GM12875 (cell line): ENCODE data around the gene ST14.

ENCODE experiments used
- H3K4me3 ChIP-seq: one replicate; pipeline ENCODE4 v1.5.1; 2011; ENCODE audit warnings: low read depth, low read length, control low read depth
- CTCF ChIP-seq: IDR thresholded peaks from 2 replicates; pipeline ENCODE4 v1.5.1; 2011; ENCODE audit warnings: low read depth, mild to moderate bottlenecking, control low read depth, inconsistent platforms, low read length, moderate library complexity, borderline replicate concordance; ENCODE audit not compliant: insufficient read depth

The ST14 gene

GRCh38 chr11:130179396-130180306 lies 20.1 kb downstream of the ST14 start:
- H3K4me3 ChIP-seq = no peak overlapping the region
- no peak for TF ChIP-seq CTCF

GRCh38 chr11:130180491-130180890 lies 20.9 kb downstream of the ST14 start:
- H3K4me3 ChIP-seq = no peak overlapping the region
- no peak for TF ChIP-seq CTCF

- no peak overlapping the region for H3K4me3 ChIP-seq
- no peak for TF ChIP-seq CTCF
Observed at GRCh38 chr11:130180896-130181294, 21.3 kb downstream of the ST14 start.

GRCh38 chr11:130181295-130182272 lies 22.0 kb downstream of the ST14 start:
- TF ChIP-seq CTCF = no peak
- H3K4me3 ChIP-seq = no peak overlapping the region

- no peak for TF ChIP-seq CTCF
- H3K4me3 ChIP-seq = no peak overlapping the region
Observed at GRCh38 chr11:130183878-130184610, 24.5 kb downstream of the ST14 start.

GRCh38 chr11:130187096-130187495 lies 27.5 kb downstream of the ST14 start:
- TF ChIP-seq CTCF = no peak
- no peak overlapping the region for H3K4me3 ChIP-seq
